AG20443 (cell line): ENCODE measurements around the gene LAS1L.
A peak's percentile ranks its signal among the peaks of the same experiment; 100 is the strongest.
"Not testable (repeated sequence)": the region's sequence is repeated elsewhere in the genome, so short reads cannot be mapped to it uniquely, and the experiment has no call there.

Experiments
- DNase-seq: peaks from one replicate; pipeline ENCODE4 v3.0.0; 2012; ENCODE audit warnings: low spot score, mixed read lengths

LAS1L gene

GRCh38 chrX:65517923-65518322 lies 16.7 kb downstream of the LAS1L start:
- no peak for DNase-seq

- no peak for DNase-seq
Measured at GRCh38 chrX:65516756-65517155, 17.8 kb downstream of the LAS1L start.

GRCh38 chrX:65513610-65514009 lies 21.0 kb downstream of the LAS1L start:
- DNase-seq: no peak

- no peak for DNase-seq
Measured at GRCh38 chrX:65509400-65509799, 25.2 kb downstream of the LAS1L start.

GRCh38 chrX:65508851-65509250 lies 25.7 kb downstream of the LAS1L start:
- DNase-seq: no peak

- no peak for DNase-seq
Measured at GRCh38 chrX:65502618-65503017, 32.0 kb downstream of the LAS1L start.

- DNase-seq: no peak
Measured at GRCh38 chrX:65493431-65493830, 41.2 kb downstream of the LAS1L start.

- DNase-seq: no peak
Measured at GRCh38 chrX:65491620-65492019, 43.0 kb downstream of the LAS1L start.

- DNase-seq: peak; percentile 17
Measured at GRCh38 chrX:65488495-65488894, 46.1 kb downstream of the LAS1L start.

- no peak for DNase-seq
Measured at GRCh38 chrX:65480960-65481359, 53.6 kb downstream of the LAS1L start.

GRCh38 chrX:65479102-65479501 lies 55.5 kb downstream of the LAS1L start:
- not testable (repeated sequence) for DNase-seq

GRCh38 chrX:65476564-65476963 lies 58.0 kb downstream of the LAS1L start:
- DNase-seq: no peak

- peak; percentile 33 for DNase-seq
Measured at GRCh38 chrX:65463550-65463949, 71.0 kb downstream of the LAS1L start.
